ENCODE data around the gene PACRG. TPM values are rescaled to one million over a fixed set of nuclear protein-coding genes. Genes with fewer than 3 reads are reported as not detected.

Gene PACRG
- total and polyA plus RNA-seq, 2 experiments from 2014 or later, result not detected

GRCh38 chr6:162864911-162865310 is 137.1 kb downstream of the PACRG start:
- H3K4me3 ChIP-seq, result no peak overlapping the region
- TF ChIP-seq EZH2 (IDR thresholded peaks at IDR 0.05; ENCODE audit: insufficient read depth, poor library complexity, severe bottlenecking) (no peak), EZH2phosphoT487 (IDR thresholded peaks at IDR 0.05; ENCODE audit: insufficient read depth, low read depth) (no peak)
- in situ Hi-C loops (cut with MboI), result loop anchor here (25.0 kb wide), 1 partner anchor 1097 kb away; no protein-coding TSS in a partner anchor

GRCh38 chr6:162866656-162867055 is 138.9 kb downstream of the PACRG start:
- Histone ChIP-seq H3K4me2 (ENCODE audit: unreplicated experiment) (no peak overlapping the region), H3F3A (ENCODE audit: insufficient read depth) (no peaks in the 10 kb centered on the region), H4K20me1 (ENCODE audit: insufficient read depth) (no peaks in the 10 kb centered on the region), H3K9ac (no peak overlapping the region), H2AFZ (no peak overlapping the region), H3K36me3 (ENCODE audit: low read depth) (no peaks in the 10 kb centered on the region), H3K27ac (no peak overlapping the region), H3K4me1 (ENCODE audit: insufficient read depth) (no peaks in the 10 kb centered on the region), H3K9me3 (ENCODE audit: low read depth) (no peaks in the 10 kb centered on the region), H3K79me2 (ENCODE audit: insufficient read depth) (no peaks in the 10 kb centered on the region), H3K4me3 (no peak overlapping the region), H3K27me3 (replicated peaks; ENCODE audit: insufficient read depth) (no peaks in the 10 kb centered on the region), H3K9me2 (ENCODE audit: insufficient read depth) (no peaks in the 10 kb centered on the region)
- DNase-seq, result no peak
- in situ Hi-C loops (cut with MboI), result loop anchor here (25.0 kb wide), 1 partner anchor 1096 kb away; no protein-coding TSS in a partner anchor
- TF ChIP-seq EZH2phosphoT487 (IDR thresholded peaks at IDR 0.05; ENCODE audit: insufficient read depth, low read depth), result no peak
- TF ChIP-seq EZH2 (IDR thresholded peaks at IDR 0.05; ENCODE audit: insufficient read depth, poor library complexity, severe bottlenecking), result no peak
- 80 to 88% methylated on average over 1 of the region's 1 CpG for WGBS, 2 experiments (ENCODE audit: low coverage in 1 of 2, low lambda C conversion rate in 2 of 2, missing lambda C conversion rate in 2 of 2)

More at GRCh38 chr6:162864911-162865310, 137.1 kb downstream of the PACRG start:
- H3K9me3 ChIP-seq (ENCODE audit: low read depth), result no peaks in the 10 kb centered on the region
- H3K27ac ChIP-seq, result no peak overlapping the region
- WGBS, 2 experiments (ENCODE audit: low coverage in 1 of 2, low lambda C conversion rate in 2 of 2, missing lambda C conversion rate in 2 of 2), result 64 to 66% methylated on average over 5 of the region's 5 CpGs
- no peak overlapping the region for H2AFZ ChIP-seq
- no peaks in the 10 kb centered on the region for H3K36me3 ChIP-seq (ENCODE audit: low read depth)
- no peaks in the 10 kb centered on the region for H3K79me2 ChIP-seq (ENCODE audit: insufficient read depth)
- H3K27me3 ChIP-seq (replicated peaks; ENCODE audit: insufficient read depth), result no peaks in the 10 kb centered on the region
- no peaks in the 10 kb centered on the region for H4K20me1 ChIP-seq (ENCODE audit: insufficient read depth)
- H3K4me2 ChIP-seq (ENCODE audit: unreplicated experiment), result no peak overlapping the region
- no peak for DNase-seq
- H3K9me2 ChIP-seq (ENCODE audit: insufficient read depth), result no peaks in the 10 kb centered on the region
- no peak overlapping the region for H3K9ac ChIP-seq
- no peaks in the 10 kb centered on the region for H3K4me1 ChIP-seq (ENCODE audit: insufficient read depth)
- H3F3A ChIP-seq (ENCODE audit: insufficient read depth), result no peaks in the 10 kb centered on the region

- TF ChIP-seq EZH2 (IDR thresholded peaks at IDR 0.05; ENCODE audit: insufficient read depth, poor library complexity, severe bottlenecking), result no peak
- TF ChIP-seq EZH2phosphoT487 (IDR thresholded peaks at IDR 0.05; ENCODE audit: insufficient read depth, low read depth), result no peak
- H3K9me3 ChIP-seq (ENCODE audit: low read depth), result no peaks in the 10 kb centered on the region
- no peaks in the 10 kb centered on the region for H3K27me3 ChIP-seq (replicated peaks; ENCODE audit: insufficient read depth)
- no peaks in the 10 kb centered on the region for H3K36me3 ChIP-seq (ENCODE audit: low read depth)
- no peak overlapping the region for H3K9ac ChIP-seq
- no peak for DNase-seq
- 0 out of 2 replicates have a peak, but pooled peaks cover 1% of the 10 kb centered on the region for H3K9me2 ChIP-seq (ENCODE audit: insufficient read depth)
- no peak overlapping the region for H2AFZ ChIP-seq
- in situ Hi-C loops (cut with MboI), result loop anchor here (25.0 kb wide), 1 partner anchor 1094 kb away; no protein-coding TSS in a partner anchor
- no peaks in the 10 kb centered on the region for H3K79me2 ChIP-seq (ENCODE audit: insufficient read depth)
- no peak overlapping the region for H3K27ac ChIP-seq
- no peaks in the 10 kb centered on the region for H3F3A ChIP-seq (ENCODE audit: insufficient read depth)
- H3K4me3 ChIP-seq, result no peak overlapping the region
- no peaks in the 10 kb centered on the region for H4K20me1 ChIP-seq (ENCODE audit: insufficient read depth)
- H3K4me1 ChIP-seq (ENCODE audit: insufficient read depth), result no peaks in the 10 kb centered on the region
- WGBS, 2 experiments (ENCODE audit: low coverage in 1 of 2, low lambda C conversion rate in 2 of 2, missing lambda C conversion rate in 2 of 2), result 92 to 93% methylated on average over 16 to 18 of the region's 18 CpGs
- H3K4me2 ChIP-seq (ENCODE audit: unreplicated experiment), result no peak overlapping the region
These were observed 140.6 kb downstream of the PACRG start for GRCh38 chr6:162868397-162868796.

GRCh38 chr6:162871966-162872365 is 144.2 kb downstream of the PACRG start:
- TF ChIP-seq EZH2phosphoT487 (IDR thresholded peaks at IDR 0.05; ENCODE audit: insufficient read depth, low read depth) (no peak), EZH2 (IDR thresholded peaks at IDR 0.05; ENCODE audit: insufficient read depth, poor library complexity, severe bottlenecking) (no peak)

More at GRCh38 chr6:162871966-162872365, 144.2 kb downstream of the PACRG start:
- no peak overlapping the region for H3K4me3 ChIP-seq
- no peak for DNase-seq
- 77 to 92% methylated on average over 1 of the region's 1 CpG for WGBS, 2 experiments (ENCODE audit: low coverage in 1 of 2, low lambda C conversion rate in 2 of 2, missing lambda C conversion rate in 2 of 2)
- no peak overlapping the region for H3K9ac ChIP-seq
- H3K4me1 ChIP-seq (ENCODE audit: insufficient read depth), result no peaks in the 10 kb centered on the region
- H3K4me2 ChIP-seq (ENCODE audit: unreplicated experiment), result no peak overlapping the region
- H3K9me2 ChIP-seq (ENCODE audit: insufficient read depth), result 0 out of 2 replicates have a peak, but pooled peaks cover 5% of the 10 kb centered on the region
- H3K9me3 ChIP-seq (ENCODE audit: low read depth), result no peaks in the 10 kb centered on the region
- in situ Hi-C loops (cut with MboI), result loop anchor here (25.0 kb wide), 1 partner anchor 1090 kb away; no protein-coding TSS in a partner anchor
- H4K20me1 ChIP-seq (ENCODE audit: insufficient read depth), result no peaks in the 10 kb centered on the region
- no peak overlapping the region for H3K27ac ChIP-seq
- H2AFZ ChIP-seq, result no peak overlapping the region
- no peaks in the 10 kb centered on the region for H3F3A ChIP-seq (ENCODE audit: insufficient read depth)
- no peaks in the 10 kb centered on the region for H3K27me3 ChIP-seq (replicated peaks; ENCODE audit: insufficient read depth)
- H3K36me3 ChIP-seq (ENCODE audit: low read depth), result no peaks in the 10 kb centered on the region
- H3K79me2 ChIP-seq (ENCODE audit: insufficient read depth), result no peaks in the 10 kb centered on the region
